ENCODE measurements around the gene SIDT1.

GRCh38 chr3:113628316-113628715 is 96.0 kb downstream of the SIDT1 start:
- TF ChIP-seq CTCF (IDR thresholded peaks at IDR 0.05): no peak
- no peak for TF ChIP-seq POLR2A (IDR thresholded peaks at IDR 0.05)
